Loucy (cell line): ENCODE data around the gene SPSB1.

Experiments used
- H2AFZ ChIP-seq: fragments of 200-600 bp; sonication (generic); 2 replicates; pipeline ENCODE4 v1.6.0; 2016; ENCODE audit warnings: antibody characterized with exemption, mild to moderate bottlenecking, low read length, moderate library complexity
- H3F3A ChIP-seq: fragments of 200-600 bp; 2 replicates; pipeline ENCODE4 v1.6.0; 2016; ENCODE audit warnings: antibody characterized with exemption, low read depth, mild to moderate bottlenecking
- H3K27me3 ChIP-seq: fragments of 200-600 bp; sonication (generic); 2 replicates; pipeline ENCODE4 v1.6.1; 2014; ENCODE audit warnings: low read length, mild to moderate bottlenecking; ENCODE audit not compliant: insufficient read depth, poor library complexity, severe bottlenecking
- H3K36me3 ChIP-seq: fragments of 200-600 bp; sonication (generic); 2 replicates; pipeline ENCODE4 v1.6.1; 2016; ENCODE audit warnings: low read length; ENCODE audit not compliant: insufficient read depth
- H3K4me1 ChIP-seq: fragments of 200-600 bp; sonication (generic); 2 replicates; pipeline ENCODE4 v1.5.1; 2014; ENCODE audit warnings: low read length, mild to moderate bottlenecking; ENCODE audit not compliant: insufficient read depth, poor library complexity, severe bottlenecking
- H3K4me2 ChIP-seq: fragments of 200-600 bp; sonication (generic); 2 replicates; pipeline ENCODE4 v1.6.0; 2014; ENCODE audit warnings: antibody characterized with exemption, low read length, low read depth, mild to moderate bottlenecking; ENCODE audit not compliant: poor library complexity, severe bottlenecking
- H3K4me3 ChIP-seq: fragments of 200-600 bp; sonication (generic); 2 replicates; pipeline ENCODE4 v1.5.1; 2014; ENCODE audit warnings: low read length, mild to moderate bottlenecking, mixed read lengths; ENCODE audit not compliant: poor library complexity, severe bottlenecking
- H3K79me2 ChIP-seq: fragments of 200-600 bp; sonication (generic); 2 replicates; pipeline ENCODE4 v1.6.1; 2014; ENCODE audit warnings: low read length; ENCODE audit not compliant: insufficient read depth
- H3K9ac ChIP-seq: fragments of 200-600 bp; sonication (generic); 2 replicates; pipeline ENCODE4 v1.6.0; 2014; ENCODE audit warnings: mild to moderate bottlenecking, low read depth, low read length, moderate library complexity; ENCODE audit not compliant: poor library complexity, severe bottlenecking
- H3K9me2 ChIP-seq: fragments of 200-600 bp; sonication (generic); replicated peaks from 2 replicates; pipeline ENCODE4 v1.6.1; 2016; ENCODE audit warnings: low read depth, low read length, mixed read lengths
- H3K9me3 ChIP-seq: fragments of 200-600 bp; sonication (generic); 2 replicates; pipeline ENCODE4 v1.6.1; 2014; ENCODE audit warnings: mild to moderate bottlenecking, antibody characterized with exemption, low read length, low read depth; ENCODE audit not compliant: insufficient read depth
- H4K20me1 ChIP-seq: fragments of 200-600 bp; sonication (generic); 2 replicates; pipeline ENCODE4 v1.6.0; 2014; ENCODE audit warnings: antibody characterized with exemption, low read length, mild to moderate bottlenecking; ENCODE audit not compliant: insufficient read depth, poor library complexity, severe bottlenecking
- CTCF ChIP-seq: fragments of 200-600 bp; sonication (generic); conservative IDR thresholded peaks from 2 replicates; pipeline ENCODE4 v1.5.1; 2014; ENCODE audit warnings: mild to moderate bottlenecking, antibody characterized with exemption, low read length
- EZH2phosphoT487 ChIP-seq: fragments of 200-600 bp; IDR thresholded peaks from 2 replicates; pipeline ENCODE4 v1.6.1; 2018; ENCODE audit warnings: antibody characterized with exemption, mild to moderate bottlenecking, moderate library complexity, borderline replicate concordance

Gene SPSB1

GRCh38 chr1:9316080-9316444, 23.4 kb downstream of the SPSB1 start:
- H3F3A ChIP-seq = no peaks in the 10 kb centered on the region
- H3K4me1 ChIP-seq = peaks cover 9% of the 10 kb centered on the region
- peaks cover 99% of the 10 kb centered on the region for H3K79me2 ChIP-seq
- TF ChIP-seq EZH2phosphoT487 (no peak), CTCF (no peak)
- H3K4me3 ChIP-seq = no peak overlapping the region
- peaks cover 78% of the 10 kb centered on the region for H4K20me1 ChIP-seq
- H3K9me3 ChIP-seq = no peaks in the 10 kb centered on the region
- no peak overlapping the region for H3K4me2 ChIP-seq
- no peak overlapping the region for H3K9ac ChIP-seq
- H3K36me3 ChIP-seq = peaks cover 26% of the 10 kb centered on the region; the same call in 1 of the 2 replicates
- H3K9me2 ChIP-seq = no peaks in the 10 kb centered on the region
- no peak overlapping the region for H2AFZ ChIP-seq
- H3K27me3 ChIP-seq = no peaks in the 10 kb centered on the region

- Histone ChIP-seq H3K4me2 (no peak overlapping the region), H3K79me2 (peaks cover 99% of the 10 kb centered on the region), H3K4me1 (peaks cover 9% of the 10 kb centered on the region)
Measured at GRCh38 chr1:9316512-9316911, 23.8 kb downstream of the SPSB1 start.

GRCh38 chr1:9317072-9317471, 24.4 kb downstream of the SPSB1 start:
- Histone ChIP-seq H3K79me2 (peaks cover 100% of the 10 kb centered on the region), H3K4me2 (no peak overlapping the region), H3K27me3 (no peaks in the 10 kb centered on the region), H2AFZ (no peak overlapping the region), H3K36me3 (peaks cover 31% of the 10 kb centered on the region; the same call in 1 of the 2 replicates), H3K4me3 (no peak overlapping the region), H3K9me3 (no peaks in the 10 kb centered on the region), H3K9ac (no peak overlapping the region), H3K4me1 (peaks cover 14% of the 10 kb centered on the region), H4K20me1 (peaks cover 81% of the 10 kb centered on the region), H3F3A (no peaks in the 10 kb centered on the region), H3K9me2 (no peaks in the 10 kb centered on the region)
- no peak for TF ChIP-seq CTCF
- TF ChIP-seq EZH2phosphoT487 = no peak

More at GRCh38 chr1:9316512-9316911, 23.8 kb downstream of the SPSB1 start:
- no peaks in the 10 kb centered on the region for H3K27me3 ChIP-seq
- peaks cover 26% of the 10 kb centered on the region; the same call in 1 of the 2 replicates for H3K36me3 ChIP-seq
- no peak overlapping the region for H3K4me3 ChIP-seq
- H3F3A ChIP-seq = no peaks in the 10 kb centered on the region
- no peaks in the 10 kb centered on the region for H3K9me3 ChIP-seq
- no peak overlapping the region for H3K9ac ChIP-seq
- TF ChIP-seq CTCF (no peak), EZH2phosphoT487 (no peak)
- H2AFZ ChIP-seq = no peak overlapping the region
- peaks cover 78% of the 10 kb centered on the region for H4K20me1 ChIP-seq
- H3K9me2 ChIP-seq = no peaks in the 10 kb centered on the region
